Caki2 (cell line): ENCODE measurements around the gene DDX31. TPM values are rescaled to one million over a fixed set of nuclear protein-coding genes. Genes with fewer than 3 reads are reported as not detected.

ENCODE experiments used
- DNase-seq: peaks from one replicate; pipeline ENCODE4 v3.0.0-alpha.2; 2015; ENCODE audit warnings: low read depth
- in situ Hi-C: cut with HindIII; loops from 2 replicates; pipeline ENCODE4 v1.10.0; 2016; ENCODE audit warnings: low sequenced_read_pairs, low pct_unique_long_range_greater_than_20kb, mixed read lengths
- total RNA-seq: library from RNA; depleted of rRNA; stranded (reverse); fragments of >200 nt; shearing (Covaris generic); gene quantifications from 2 replicates; pipeline ENCODE4 v1.2.3, GENCODE V29; 2014; ENCODE audit warnings: low replicate concordance; rRNA removed

Gene DDX31
- total RNA-seq, 1 experiment from 2014 or later: 14.2 TPM

DNA sequence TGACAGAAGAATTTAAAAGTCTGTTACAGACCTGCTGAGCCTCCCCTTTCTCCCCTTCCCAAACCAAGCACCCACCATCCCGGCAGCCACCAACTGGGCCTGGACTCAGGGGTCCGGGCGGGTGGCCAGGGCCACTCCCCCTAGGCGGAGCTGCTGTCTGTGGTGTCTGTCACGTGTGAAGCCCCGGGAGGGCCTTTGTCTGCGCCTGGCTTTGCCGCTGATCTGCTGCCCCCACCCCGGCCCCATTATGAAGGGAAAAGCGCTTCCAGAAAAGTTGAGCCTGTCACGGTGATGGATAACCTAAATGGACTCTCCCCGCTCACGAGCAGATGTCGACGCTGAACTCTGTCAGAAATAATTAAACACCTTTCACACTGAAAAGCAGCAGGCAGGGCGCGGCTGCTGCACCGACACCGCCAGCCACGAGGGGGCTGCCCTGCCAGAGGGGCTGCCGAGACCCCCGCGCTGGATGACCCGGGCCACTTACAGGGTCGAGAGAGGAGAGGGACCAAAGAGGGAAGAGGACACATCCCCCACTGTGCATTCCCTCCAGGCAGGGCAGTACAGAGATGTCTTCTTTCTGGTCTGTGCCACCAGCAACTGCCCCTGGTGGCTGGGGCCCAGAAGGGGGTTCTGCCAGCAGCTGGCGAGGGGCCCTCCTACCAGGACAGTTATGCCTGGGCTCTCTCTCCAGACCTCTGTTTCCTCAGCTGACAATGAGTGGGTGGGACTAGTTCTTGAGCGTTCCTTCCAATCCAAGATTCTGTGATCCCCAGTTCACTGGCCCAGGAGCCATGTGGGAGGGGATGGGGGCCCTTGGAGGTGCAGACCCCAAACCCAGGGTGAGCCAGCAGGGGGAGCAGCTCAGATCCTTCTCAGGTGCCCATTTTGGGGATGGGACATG, 123.4 kb downstream of the DDX31 start:
- in situ Hi-C loops: no loop called here
- no peak for DNase-seq

GRCh38 chr9:132545578-132545977, 124.2 kb downstream of the DDX31 start:
- no peak for DNase-seq
- in situ Hi-C loops: no loop called here

- in situ Hi-C loops: no loop called here
- no peak for DNase-seq
Measured at GRCh38 chr9:132543960-132544359, 125.8 kb downstream of the DDX31 start.

- DNase-seq: no peak
- in situ Hi-C loops: no loop called here
Measured at GRCh38 chr9:132543251-132543650, 126.5 kb downstream of the DDX31 start.

Other genes with a start within 250 kb of the DDX31 start
- gene BARHL1, start 87.4 kb downstream of the DDX31 start, total RNA-seq: not detected in 2 replicates
- gene GTF3C4, start 481 bp upstream of the DDX31 start, total RNA-seq: 8.2 and 13.5 TPM in 2 replicates
- gene AK8, start 208.3 kb upstream of the DDX31 start, total RNA-seq: 0.58 and 2.6 TPM in 2 replicates
- gene SPACA9, start 208.9 kb upstream of the DDX31 start, total RNA-seq: 0.17 and 2.2 TPM in 2 replicates